NCI-H82 (cell line): ENCODE data around the gene PRR5L.

ENCODE experiments used
- DNase-seq: peaks from one replicate; lab custom pipeline; 2025; lab: John Stamatoyannopoulos, UW

The PRR5L gene

GRCh38 chr11:36376888-36377758 lies 81.0 kb downstream of the PRR5L start:
- peak; percentile 34 for DNase-seq

GRCh38 chr11:36377759-36378564 lies 81.9 kb downstream of the PRR5L start:
- no peak for DNase-seq

GRCh38 chr11:36379653-36380052 lies 83.6 kb downstream of the PRR5L start:
- DNase-seq, result no peak

- peak; percentile 73 for DNase-seq
Measured at GRCh38 chr11:36380296-36381014, 84.4 kb downstream of the PRR5L start.

GRCh38 chr11:36381015-36381360 lies 84.9 kb downstream of the PRR5L start:
- DNase-seq, result no peak

GRCh38 chr11:36383195-36383594 lies 87.1 kb downstream of the PRR5L start:
- DNase-seq, result no peak

- DNase-seq, result peak; percentile 85
Measured at GRCh38 chr11:36385121-36385970, 89.3 kb downstream of the PRR5L start.

- no peak for DNase-seq
Measured at GRCh38 chr11:36386411-36386810, 90.3 kb downstream of the PRR5L start.

GRCh38 chr11:36388071-36388470 lies 92.0 kb downstream of the PRR5L start:
- no peak for DNase-seq

GRCh38 chr11:36388951-36389350 lies 92.9 kb downstream of the PRR5L start:
- DNase-seq, result no peak

- no peak for DNase-seq
Measured at GRCh38 chr11:36389811-36390210, 93.7 kb downstream of the PRR5L start.

GRCh38 chr11:36390963-36391471 lies 94.9 kb downstream of the PRR5L start:
- DNase-seq, result no peak

GRCh38 chr11:36392196-36392595 lies 96.1 kb downstream of the PRR5L start:
- DNase-seq, result no peak

GRCh38 chr11:36394056-36394455 lies 98.0 kb downstream of the PRR5L start:
- no peak for DNase-seq

GRCh38 chr11:36394926-36395325 lies 98.8 kb downstream of the PRR5L start:
- no peak for DNase-seq

- DNase-seq, result no peak
Measured at GRCh38 chr11:36395978-36396736, 100.1 kb downstream of the PRR5L start.

- DNase-seq, result no peak
Measured at GRCh38 chr11:36398231-36398953, 102.3 kb downstream of the PRR5L start.

GRCh38 chr11:36399236-36399635 lies 103.1 kb downstream of the PRR5L start:
- no peak for DNase-seq

GRCh38 chr11:36399745-36400144 lies 103.7 kb downstream of the PRR5L start:
- DNase-seq, result no peak
